Gastrocnemius medialis (tissue), 4 donors: Measurements from ENCODE around the gene PRKCA.

Experiments used
- CTCF ChIP-seq, 5 experiments: fragments of 450-650 bp in 3 of 5; fragments of 200-600 bp in 2 of 5; sonication (generic) in 2 of 5; IDR thresholded peaks in 4 of 5; conservative IDR thresholded peaks in 1 of 5; 1 replicate in 4 of 5; 2 replicates in 1 of 5; pipeline ENCODE4 v1.5.1; 2016 to 2019; ENCODE audit warnings: antibody characterized with exemption in 5 of 5, mild to moderate bottlenecking in 3 of 5, moderate library complexity in 3 of 5
- POLR2A ChIP-seq, 2 donors: fragments of 450-650 bp; IDR thresholded peaks; one replicate each; pipeline ENCODE4 v1.6.1; 2017; ENCODE audit warnings: antibody characterized with exemption in 2 of 2, mild to moderate bottlenecking in 2 of 2, moderate library complexity in 2 of 2

- TF ChIP-seq CTCF (IDR thresholded peaks at IDR 0.05 in 4 of 5, conservative IDR thresholded peaks at IDR 0.05 in 1 of 5) (no peak), POLR2A (IDR thresholded peaks at IDR 0.05) (no peak)
These were observed 488.9 kb downstream of the PRKCA start for GRCh38 chr17:66791347-66791746.
